Caco-2 (cell line): Measurements from ENCODE around the gene SAC3D1. TPM values are rescaled to one million over a fixed set of nuclear protein-coding genes. Genes with fewer than 3 reads are reported as not detected.
A peak's percentile ranks its signal among the peaks of the same experiment; 100 is the strongest.

Experiments
- BruUV-seq: library from RNA; stranded (reverse); fragments of 400-500 nt; replicated peaks from 2 replicates; lab custom pipeline; 2021; lab: Mats Ljungman, UMichigan
- CTCF ChIA-PET: fragments of 300-600 bp; sonication (Branson Sonifier 250); formaldehyde crosslinking; loops from one replicate; lab custom pipeline; 2022; ENCODE audit warnings: antibody characterized with exemption; lab: Charles Lee
- POLR2A ChIA-PET: fragments of 300-600 bp; sonication (Branson Sonifier 250); formaldehyde crosslinking; loops from one replicate; lab custom pipeline; 2022; ENCODE audit warnings: antibody characterized with exemption; lab: Charles Lee
- DNase-seq, 2 experiments: peaks; one replicate each; pipeline versions ENCODE4 v3.0.0 to v3.0.0-alpha.2; 2020 to 2022
- H3K27me3 ChIP-seq: replicated peaks from 2 replicates; pipeline ENCODE4 v1.6.0; 2011; ENCODE audit warnings: low read length; ENCODE audit not compliant: control insufficient read depth, insufficient read depth
- H3K36me3 ChIP-seq: 2 replicates; pipeline ENCODE4 v1.5.1; 2011; ENCODE audit warnings: low read length; ENCODE audit not compliant: control insufficient read depth, insufficient read depth
- H3K4me1 ChIP-seq: fragments of 250-450 bp; sonication (Bioruptor Pico); 2 replicates; pipeline ENCODE4 v1.5.1; 2020; ENCODE audit warnings: mild to moderate bottlenecking
- H3K4me3 ChIP-seq: 2 replicates; pipeline ENCODE4 v1.5.1; 2011; ENCODE audit warnings: low read depth, mild to moderate bottlenecking, control low read depth, low read length
- H3K9me3 ChIP-seq: fragments of 250-450 bp; sonication (Bioruptor Pico); 2 replicates; pipeline ENCODE4 v1.5.1; 2020; ENCODE audit warnings: mild to moderate bottlenecking, moderate library complexity
- H3K27ac Mint-ChIP-seq: one replicate; pipeline ENCODE4 v1.8.0; 2022; ENCODE audit warnings: mixed read lengths; ENCODE audit not compliant: unreplicated experiment
- H3K27me3 Mint-ChIP-seq: one replicate; pipeline ENCODE4 v1.8.0; 2022; ENCODE audit warnings: mixed read lengths; ENCODE audit not compliant: insufficient read depth, unreplicated experiment
- H3K36me3 Mint-ChIP-seq: one replicate; pipeline ENCODE4 v1.8.0; 2022; ENCODE audit warnings: mild to moderate bottlenecking, mixed read lengths; ENCODE audit not compliant: insufficient read depth, unreplicated experiment
- H3K4me1 Mint-ChIP-seq: one replicate; pipeline ENCODE4 v1.8.0; 2022; ENCODE audit warnings: low read depth, mixed read lengths; ENCODE audit not compliant: unreplicated experiment
- H3K4me3 Mint-ChIP-seq: one replicate; pipeline ENCODE4 v1.8.0; 2022; ENCODE audit warnings: mild to moderate bottlenecking, moderate library complexity, mixed read lengths; ENCODE audit not compliant: unreplicated experiment
- H3K9me3 Mint-ChIP-seq: one replicate; pipeline ENCODE4 v1.8.0; 2022; ENCODE audit warnings: mixed read lengths; ENCODE audit not compliant: unreplicated experiment
- CTCF ChIP-seq, 2 experiments: fragments of 200-600 bp in 1 of 2; IDR thresholded peaks; 1 replicate in 1 of 2; 2 replicates in 1 of 2; pipeline versions ENCODE4 v1.5.1 to v1.8.0; 2011 to 2022; ENCODE audit warnings: antibody characterized with exemption in 1 of 2, control low read depth in 1 of 2, inconsistent platforms in 1 of 2, low read depth in 1 of 2, low read length in 1 of 2, mild to moderate bottlenecking in 1 of 2, moderate library complexity in 1 of 2; ENCODE audit not compliant: insufficient read depth in 1 of 2, severe bottlenecking in 1 of 2, unreplicated experiment in 1 of 2
- intact Hi-C: fragments of 100-400 bp; cut with micrococcal nuclease; formaldehyde crosslinking; loops from one replicate; pipeline ENCODE4 v1.10.0; 2022; ENCODE audit not compliant: unreplicated experiment
- total RNA-seq: library from RNA; stranded (reverse); gene quantifications from 2 replicates; pipeline ENCODE4 v1.2.3, GENCODE V29; 2022

Gene SAC3D1
- total RNA-seq, 1 experiment from 2014 or later = 21.2 TPM

DNA sequence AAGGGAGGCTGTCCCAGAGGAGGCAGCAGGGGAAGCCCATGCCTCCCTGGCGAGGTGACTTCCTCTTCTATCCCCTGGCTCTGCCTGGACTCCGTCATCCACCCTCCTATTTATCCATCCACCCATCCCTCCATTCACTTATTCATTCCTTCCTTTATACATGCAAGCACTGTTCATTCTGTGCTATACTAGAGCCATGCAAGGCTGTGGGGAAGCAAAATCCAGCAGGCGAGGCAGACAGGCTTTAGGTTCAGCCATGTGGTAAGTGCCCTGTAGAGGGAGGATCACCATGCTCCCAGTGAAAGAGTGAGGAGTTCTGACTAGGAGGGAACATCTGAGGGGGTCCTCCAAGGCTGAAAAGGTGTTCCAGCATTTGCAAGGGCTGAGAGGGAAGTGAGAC is 18.5 kb downstream of the SAC3D1 start:
- no peak overlapping the region for H3K4me3 Mint-ChIP-seq
- TF ChIP-seq CTCF (IDR thresholded peaks at IDR 0.05; ENCODE audit: insufficient read depth in 1 of 2, low read depth in 1 of 2, low read length in 1 of 2, severe bottlenecking in 1 of 2, unreplicated experiment in 1 of 2) = no peak

GRCh38 chr11:65059959-65060824 is 19.2 kb downstream of the SAC3D1 start:
- no peak overlapping the region for H3K4me3 Mint-ChIP-seq
- Histone ChIP-seq H3K4me1 (no peaks in the 10 kb centered on the region), H3K4me3 (no peak overlapping the region), H3K9me3 (no peaks in the 10 kb centered on the region), H3K27me3 (no peaks in the 10 kb centered on the region), H3K36me3 (no peaks in the 10 kb centered on the region)
- no peaks in the 10 kb centered on the region for H3K4me1 Mint-ChIP-seq
- no peaks in the 10 kb centered on the region for H3K27me3 Mint-ChIP-seq
- ChIA-PET CTCF (no interaction called here), POLR2A (no interaction called here)
- intact Hi-C loops = no loop called here
- no peak overlapping the region for H3K27ac Mint-ChIP-seq
- DNase-seq = no peak
- H3K36me3 Mint-ChIP-seq = no peaks in the 10 kb centered on the region
- no TSS peak for BruUV-seq
- no peak for TF ChIP-seq CTCF (IDR thresholded peaks at IDR 0.05; ENCODE audit: insufficient read depth in 1 of 2, low read depth in 1 of 2, low read length in 1 of 2, severe bottlenecking in 1 of 2, unreplicated experiment in 1 of 2)
- no peaks in the 10 kb centered on the region for H3K9me3 Mint-ChIP-seq

More for the DNA sequence above, 18.5 kb downstream of the SAC3D1 start:
- no peaks in the 10 kb centered on the region for H3K27me3 Mint-ChIP-seq
- intact Hi-C loops = no loop called here
- POLR2A ChIA-PET = no interaction called here
- DNase-seq = no peak
- no peaks in the 10 kb centered on the region for H3K36me3 ChIP-seq
- no peaks in the 10 kb centered on the region for H3K27me3 ChIP-seq
- BruUV-seq = no TSS peak
- H3K4me1 ChIP-seq = no peaks in the 10 kb centered on the region
- CTCF ChIA-PET = no interaction called here
- no peaks in the 10 kb centered on the region for H3K9me3 Mint-ChIP-seq
- H3K36me3 Mint-ChIP-seq = no peaks in the 10 kb centered on the region
- no peak overlapping the region for H3K27ac Mint-ChIP-seq
- no peak overlapping the region for H3K4me3 ChIP-seq
- H3K4me1 Mint-ChIP-seq = no peaks in the 10 kb centered on the region
- H3K9me3 ChIP-seq = no peaks in the 10 kb centered on the region

- no peak overlapping the region for H3K27ac Mint-ChIP-seq
- H3K9me3 Mint-ChIP-seq = no peaks in the 10 kb centered on the region
- DNase-seq = peak in 1 of 2 experiments; percentile 38
- Histone ChIP-seq H3K4me1 (no peaks in the 10 kb centered on the region), H3K36me3 (no peaks in the 10 kb centered on the region), H3K9me3 (no peaks in the 10 kb centered on the region), H3K27me3 (no peaks in the 10 kb centered on the region), H3K4me3 (no peak overlapping the region)
- BruUV-seq = no TSS peak
- ChIA-PET POLR2A (no interaction called here), CTCF (no interaction called here)
- H3K4me3 Mint-ChIP-seq = no peak overlapping the region
- H3K36me3 Mint-ChIP-seq = no peaks in the 10 kb centered on the region
- intact Hi-C loops = loop anchor here (1.0 kb wide), 1 partner anchor 48 kb away; no protein-coding TSS in a partner anchor
- no peaks in the 10 kb centered on the region for H3K4me1 Mint-ChIP-seq
- H3K27me3 Mint-ChIP-seq = no peaks in the 10 kb centered on the region
- TF ChIP-seq CTCF (IDR thresholded peaks at IDR 0.05; ENCODE audit: insufficient read depth in 1 of 2, low read depth in 1 of 2, low read length in 1 of 2, severe bottlenecking in 1 of 2, unreplicated experiment in 1 of 2) = peak; percentile 11
Measured at GRCh38 chr11:65060913-65061408, 20.0 kb downstream of the SAC3D1 start.
